A549 (cell line): ENCODE data around the gene CCRL2. TPM values are rescaled to one million over a fixed set of nuclear protein-coding genes. Genes with fewer than 3 reads are reported as not detected.

ENCODE experiments used
- ATAC-seq, 2 experiments: fragments of 200-7000 bp in 1 of 2; fragments of >200 bp in 1 of 2; cut with Nextera tagmentation in 1 of 2; cut with Tn5 transposase in 1 of 2; 3 replicates each; pipeline versions ENCODE4 v1.8.0 to v1.9.1; 2018 to 2020; ENCODE audit warnings: mild to moderate bottlenecking in 1 of 2, moderate library complexity in 1 of 2
- CTCF ChIA-PET: fragments of 300-600 bp; sonication (Branson Sonifier 250); formaldehyde crosslinking; extraction: SDS; loops from one replicate; lab custom pipeline; 2021; ENCODE audit warnings: antibody characterized with exemption, inconsistent platforms; lab: Yijun Ruan, JAX
- POLR2A ChIA-PET: fragments of 350-600 bp; formaldehyde crosslinking; extraction: SDS; loops from one replicate; lab custom pipeline; 2021; ENCODE audit warnings: antibody characterized with exemption, inconsistent platforms; lab: Yijun Ruan, JAX
- DNase-seq, 2 experiments: peaks; one replicate each; pipeline versions ENCODE4 v3.0.0 to v3.0.0-alpha.2; 2011 to 2016; ENCODE audit warnings: low read depth in 1 of 2, low spot score in 1 of 2
- FAIRE-seq: peaks from 2 replicates; lab custom pipeline; 2011; peaks lifted over from hg19 to GRCh38; lab: Jason Lieb, UNC
- H3K27ac ChIP-seq, 2 experiments: fragments of >200 bp; sonication (Bioruptor Twin); formaldehyde crosslinking; 3 replicates each; pipeline ENCODE4 v1.5.1; 2016 to 2017
- H3K4me1 ChIP-seq: fragments of >200 bp; sonication (Bioruptor Twin); formaldehyde crosslinking; 3 replicates; pipeline ENCODE4 v1.6.1; 2016
- H3K4me2 ChIP-seq: fragments of >200 bp; sonication (Bioruptor Twin); formaldehyde crosslinking; 3 replicates; pipeline ENCODE4 v1.6.1; 2016
- H3K4me3 ChIP-seq: fragments of >200 bp; sonication (Bioruptor Twin); formaldehyde crosslinking; 3 replicates; pipeline ENCODE4 v1.5.1; 2016
- H3K9me3 ChIP-seq: fragments of >200 bp; sonication (Bioruptor Twin); formaldehyde crosslinking; 3 replicates; pipeline ENCODE4 v1.6.1; 2016
- CBX8 ChIP-seq: fragments of 200-600 bp; sonication (generic); IDR thresholded peaks from 2 replicates; pipeline ENCODE4 v1.6.1; 2016
- CHD2 ChIP-seq: fragments of 150-350 bp; IDR thresholded peaks from 2 replicates; pipeline ENCODE4 v1.6.1; 2014; ENCODE audit warnings: low read length; ENCODE audit not compliant: partially characterized antibody
- CHD4 ChIP-seq: fragments of 200-600 bp; sonication (generic); IDR thresholded peaks from 2 replicates; pipeline ENCODE4 v1.6.1; 2016; ENCODE audit warnings: antibody characterized with exemption, mild to moderate bottlenecking, borderline replicate concordance
- CTCF ChIP-seq: fragments of >200 bp; sonication (Bioruptor Twin); formaldehyde crosslinking; IDR thresholded peaks from 3 replicates; pipeline ENCODE4 v1.5.1; 2016
- ESRRA ChIP-seq: fragments of 150-350 bp; IDR thresholded peaks from 2 replicates; pipeline ENCODE4 v1.6.1; 2014; ENCODE audit warnings: mild to moderate bottlenecking, low read length, borderline replicate concordance
- GATA3 ChIP-seq: IDR thresholded peaks from 2 replicates; pipeline ENCODE4 v1.6.1; 2012; ENCODE audit warnings: borderline replicate concordance
- HDAC2 ChIP-seq: fragments of 200-600 bp; sonication (generic); IDR thresholded peaks from 2 replicates; pipeline ENCODE4 v1.6.1; 2016
- HOXB13 ChIP-seq: fragments of 250-450 bp; sonication (Bioruptor Pico); IDR thresholded peaks from 2 replicates; pipeline ENCODE4 v1.5.0; 2020; ENCODE audit warnings: low read depth, mild to moderate bottlenecking, moderate library complexity
- HOXB5 ChIP-seq: fragments of 250-450 bp; sonication (Bioruptor Pico); IDR thresholded peaks from 2 replicates; pipeline ENCODE4 v1.5.0; 2020; ENCODE audit warnings: mild to moderate bottlenecking, moderate library complexity
- JUNB ChIP-seq: fragments of >200 bp; sonication (Bioruptor Twin); formaldehyde crosslinking; IDR thresholded peaks from 2 replicates; pipeline ENCODE4 v1.6.1; 2016
- KDM5A ChIP-seq: fragments of 200-600 bp; sonication (generic); IDR thresholded peaks from 2 replicates; pipeline ENCODE4 v1.6.1; 2016; ENCODE audit warnings: antibody characterized with exemption, mild to moderate bottlenecking
- MAZ ChIP-seq: fragments of 150-350 bp; IDR thresholded peaks from 2 replicates; pipeline ENCODE4 v1.6.1; 2014; ENCODE audit warnings: antibody characterized with exemption, low read depth, low read length, borderline replicate concordance
- MYC ChIP-seq: IDR thresholded peaks from 2 replicates; pipeline ENCODE4 v1.6.1; 2012; ENCODE audit warnings: mild to moderate bottlenecking, inconsistent platforms, low read length, improper control_type of control experiment, borderline replicate concordance
- NR3C1 ChIP-seq: fragments of >200 bp; sonication (Bioruptor Twin); formaldehyde crosslinking; IDR thresholded peaks from 3 replicates; pipeline ENCODE4 v1.6.1; 2017
- PBX3 ChIP-seq: IDR thresholded peaks from 2 replicates; pipeline ENCODE4 v1.6.1; 2012
- POLR2A ChIP-seq: IDR thresholded peaks from 2 replicates; pipeline ENCODE4 v1.6.1; 2012; ENCODE audit warnings: mild to moderate bottlenecking, low read length
- POLR2AphosphoS2 ChIP-seq: conservative IDR thresholded peaks from 2 replicates; pipeline ENCODE4 v1.6.1; 2012; ENCODE audit warnings: low read length, improper control_type of control experiment, inconsistent platforms
- RAD21 ChIP-seq, 2 experiments: fragments of >200 bp in 1 of 2; sonication (Bioruptor Twin) in 1 of 2; formaldehyde crosslinking in 1 of 2; IDR thresholded peaks in 1 of 2; conservative IDR thresholded peaks in 1 of 2; 2 replicates in 1 of 2; 3 replicates in 1 of 2; pipeline ENCODE4 v1.6.1; 2012 to 2018; ENCODE audit warnings: inconsistent platforms in 1 of 2
- RCOR1 ChIP-seq: fragments of 150-350 bp; IDR thresholded peaks from 2 replicates; pipeline ENCODE4 v1.6.1; 2014; ENCODE audit warnings: antibody characterized with exemption, low read length, low read depth
- REST ChIP-seq: fragments of 200-600 bp; sonication (generic); IDR thresholded peaks from 2 replicates; pipeline ENCODE4 v1.6.1; 2016; ENCODE audit warnings: antibody characterized with exemption, mild to moderate bottlenecking, moderate library complexity
- RFX5 ChIP-seq: fragments of 450-650 bp; IDR thresholded peaks from 2 replicates; pipeline ENCODE4 v1.7.1; 2014; ENCODE audit warnings: antibody characterized with exemption, mild to moderate bottlenecking, moderate library complexity
- SMC3 ChIP-seq: fragments of >200 bp; sonication (Bioruptor Twin); formaldehyde crosslinking; IDR thresholded peaks from 3 replicates; pipeline ENCODE4 v1.6.1; 2018; ENCODE audit warnings: inconsistent platforms
- USF2 ChIP-seq: fragments of 450-650 bp; IDR thresholded peaks from 2 replicates; pipeline ENCODE4 v1.6.1; 2014; ENCODE audit warnings: antibody characterized with exemption
- ZFP36 ChIP-seq: fragments of 450-650 bp; IDR thresholded peaks from 2 replicates; pipeline ENCODE4 v1.6.1; 2014; ENCODE audit warnings: borderline replicate concordance; ENCODE audit not compliant: partially characterized antibody
- ZNF302 ChIP-seq: fragments of 250-450 bp; sonication (Bioruptor Pico); IDR thresholded peaks from 2 replicates; pipeline ENCODE4 v1.9.0; 2021; ENCODE audit warnings: inconsistent platforms, mild to moderate bottlenecking, moderate library complexity
- WGBS: methylation state at CpG from one replicate; pipeline ENCODE4 v1.1.6; 2017; ENCODE audit errors: missing lambda C conversion rate; 5-methylcytosine and 5-hydroxymethylcytosine counted together
- polyA plus RNA-seq, 4 experiments: library from polyadenylated mRNA; depleted of rRNA in 3 of 4; stranded (reverse); fragments of >200 nt; fragmentation: RNase III in 1 of 4; extraction: RNeasy Plus Mini Kit Qiagen cat#74134 plus additional on column Dnase treatment in 1 of 4; gene quantifications; 2 replicates in 3 of 4; 3 replicates in 1 of 4; pipeline ENCODE4 v1.2.3, GENCODE V29; 2011 to 2017

Gene CCRL2
- polyA plus RNA-seq, 2 of the 4 experiments (the other 2 are of a cell fraction) = not detected

- Histone ChIP-seq H3K9me3 (no peaks in the 10 kb centered on the region), H3K27ac (no peak overlapping the region), H3K4me3 (no peak overlapping the region), H3K4me2 (no peak overlapping the region), H3K4me1 (no peaks in the 10 kb centered on the region)
- TF ChIP-seq SMC3 (no peak), HOXB5 (CRISPR knock-in tag) (no peak), HDAC2 (no peak), POLR2AphosphoS2 (no peak), POLR2A (no peak), MAZ (no peak), RAD21 (conservative IDR thresholded peaks at IDR 0.05 in 1 of 2, IDR thresholded peaks at IDR 0.05 in 1 of 2) (no peak), GATA3 (no peak), KDM5A (no peak), PBX3 (no peak), CTCF (no peak), RCOR1 (no peak)
- 48% methylated on average over 8 of the region's 9 CpGs for WGBS
- no peak for ATAC-seq
- no peak for FAIRE-seq
- CTCF ChIA-PET = interaction anchor here (0.7 to 0.8 kb wide), 2 partner anchors 9 kb away, joined by 3 read pairs; no protein-coding TSS in a partner anchor
- POLR2A ChIA-PET = no interaction called here
- no peak for DNase-seq
Measured at GRCh38 chr3:46417841-46418611, 11.0 kb downstream of the CCRL2 start.

- no peaks in the 10 kb centered on the region for H3K4me1 ChIP-seq
- ChIA-PET CTCF (no interaction called here), POLR2A (no interaction called here)
- 68% methylated on average over 4 of the region's 4 CpGs for WGBS
- H3K4me3 ChIP-seq = no peak overlapping the region
- FAIRE-seq = no peak
- DNase-seq = no peak
- no peaks in the 10 kb centered on the region for H3K9me3 ChIP-seq
- no peak overlapping the region for H3K4me2 ChIP-seq
- H3K27ac ChIP-seq = no peak overlapping the region
- no peak for ATAC-seq
- TF ChIP-seq MYC (no peak), REST (no peak), USF2 (no peak), PBX3 (no peak), ESRRA (no peak), CTCF (no peak), SMC3 (no peak), ZNF302 (CRISPR knock-in tag) (no peak), JUNB (no peak), CHD2 (no peak), NR3C1 (no peak), ZFP36 (no peak), CHD4 (no peak), HOXB13 (CRISPR knock-in tag) (no peak), CBX8 (no peak), RFX5 (no peak)
Measured at GRCh38 chr3:46419816-46420215, 12.8 kb downstream of the CCRL2 start.
